CD4-positive, alpha-beta memory T cell (primary cell): ENCODE measurements around the gene FCGBP. TPM values are rescaled to one million over a fixed set of nuclear protein-coding genes. Genes with fewer than 3 reads are reported as not detected.

Source experiments
- CTCF ChIA-PET: fragments of 350-600 bp; sonication (Branson Sonifier 250); formaldehyde crosslinking; loops from one replicate; lab custom pipeline; 2021; ENCODE audit warnings: inconsistent platforms; ENCODE audit not compliant: partially characterized antibody; lab: Charles Lee
- POLR2A ChIA-PET: fragments of 350-600 bp; sonication (Branson Sonifier 250); formaldehyde crosslinking; loops from one replicate; lab custom pipeline; 2021; ENCODE audit not compliant: partially characterized antibody; lab: Charles Lee
- DNase-seq, 5 donors: peaks; one replicate each; pipeline versions ENCODE4 v3.0.0 to v3.0.0-alpha.2; 2020 to 2022; ENCODE audit warnings: mixed read lengths in 1 of 5
- H3K27ac ChIP-seq: one replicate; pipeline ENCODE4 v1.7.0; 2013; ENCODE audit warnings: low read depth, low read length
- H3K27me3 ChIP-seq: 2 replicates; pipeline ENCODE4 v1.7.0; 2013; ENCODE audit warnings: mild to moderate bottlenecking, low read length, moderate library complexity; ENCODE audit not compliant: insufficient read depth
- H3K36me3 ChIP-seq: 2 replicates; pipeline ENCODE4 v1.7.0; 2013; ENCODE audit warnings: mild to moderate bottlenecking, low read length, moderate library complexity; ENCODE audit not compliant: insufficient read depth
- H3K4me1 ChIP-seq: 2 replicates; pipeline ENCODE4 v1.7.0; 2013; ENCODE audit warnings: mild to moderate bottlenecking, low read length, moderate library complexity; ENCODE audit not compliant: insufficient read depth
- H3K4me3 ChIP-seq, 2 donors: one replicate each; pipeline ENCODE4 v1.7.0; 2013; ENCODE audit warnings: low read length in 2 of 2, mild to moderate bottlenecking in 1 of 2
- H3K9me3 ChIP-seq, 2 donors: one replicate each; pipeline ENCODE4 v1.7.0; 2013; ENCODE audit warnings: low read length in 2 of 2, control low read depth in 1 of 2; ENCODE audit not compliant: control insufficient read depth in 1 of 2
- H3K27ac Mint-ChIP-seq, 7 donors: one replicate each; pipeline ENCODE4 v1.8.0; 2020 to 2021; ENCODE audit warnings: mixed read lengths in 7 of 7, mild to moderate bottlenecking in 6 of 7, inconsistent platforms in 3 of 7, moderate library complexity in 3 of 7
- H3K27me3 Mint-ChIP-seq, 2 donors: one replicate each; pipeline ENCODE4 v1.8.0; 2020 to 2021; ENCODE audit warnings: mixed read lengths in 2 of 2
- H3K36me3 Mint-ChIP-seq, 2 donors: one replicate each; pipeline ENCODE4 v1.8.0; 2020 to 2021; ENCODE audit warnings: mixed read lengths in 2 of 2, inconsistent platforms in 1 of 2, mild to moderate bottlenecking in 1 of 2
- H3K4me1 Mint-ChIP-seq, 4 donors: one replicate each; pipeline ENCODE4 v1.8.0; 2020 to 2021; ENCODE audit warnings: mixed read lengths in 4 of 4, mild to moderate bottlenecking in 1 of 4
- H3K4me3 Mint-ChIP-seq, 8 donors: one replicate each; pipeline ENCODE4 v1.8.0; 2020 to 2021; ENCODE audit warnings: mixed read lengths in 8 of 8, mild to moderate bottlenecking in 7 of 8, moderate library complexity in 6 of 8, inconsistent platforms in 3 of 8
- H3K9me3 Mint-ChIP-seq, 8 donors: one replicate each; pipeline ENCODE4 v1.8.0; 2020 to 2021; ENCODE audit warnings: mixed read lengths in 8 of 8, mild to moderate bottlenecking in 5 of 8, inconsistent platforms in 3 of 8, moderate library complexity in 1 of 8
- intact Hi-C: fragments of 100-400 bp; cut with micrococcal nuclease; formaldehyde crosslinking; loops from one replicate; pipeline ENCODE4 v1.15.1; 2023
- polyA plus RNA-seq, 2 donors: library from polyadenylated mRNA; unstranded; fragments of 300-500 nt; fragmentation: Illumina TruSeq; gene quantifications; one replicate each; pipeline ENCODE4 v1.2.3, GENCODE V29; 2021
- total RNA-seq, 2 experiments: library from RNA; stranded (reverse); gene quantifications; one replicate each; pipeline ENCODE4 v1.2.3, GENCODE V29; 2021

Gene FCGBP
- total and polyA plus RNA-seq, 4 experiments from 2014 or later, result 0.10 to 79.4 (median 37.5) TPM

DNA sequence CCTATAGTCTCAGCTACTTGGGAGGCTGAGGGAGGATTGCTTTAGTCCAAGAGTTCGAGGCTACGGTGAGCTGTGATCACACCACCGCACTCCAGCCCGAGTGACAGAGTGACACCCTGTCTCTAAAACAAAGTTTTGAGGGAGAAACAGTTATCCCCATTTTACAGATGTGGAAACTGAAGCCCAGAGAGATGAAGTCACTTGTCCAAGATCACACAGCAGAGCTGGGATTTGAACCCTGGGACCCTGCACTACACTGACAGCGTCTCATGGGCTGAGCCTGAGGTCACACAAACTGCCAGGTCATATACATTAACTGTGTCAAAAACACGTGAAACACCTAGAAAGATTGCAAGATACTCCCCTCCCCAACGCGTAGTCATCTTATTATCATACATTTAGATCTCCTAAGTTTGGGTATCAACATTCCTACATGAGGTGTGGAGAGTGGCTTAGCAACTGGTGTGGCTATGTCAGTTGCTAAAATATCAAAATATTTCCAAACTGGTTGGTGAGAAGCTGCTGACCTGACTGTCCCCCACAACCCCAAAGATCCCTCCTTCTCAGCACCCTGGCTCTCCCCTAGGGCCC is 8.2 kb downstream of the FCGBP start:
- Mint-ChIP-seq H3K4me3 (no peak overlapping the region), H3K27ac (peak overlapping the region in 1 of 7 donors; percentile 53), H3K4me1 (peaks cover 10 to 18% (median 13%) of the 10 kb centered on the region in 4 donors), H3K27me3 (no peaks in the 10 kb centered on the region), H3K36me3 (peaks cover 4 to 5% of the 10 kb centered on the region in 2 donors), H3K9me3 (no peaks in the 10 kb centered on the region)
- POLR2A ChIA-PET, result interaction anchor here (0.7 to 1.6 kb wide), 3 partner anchors 10 to 44 kb away, joined by 3 to 8 read pairs (median 4); partner anchors contain the start of gene PSMC4
- intact Hi-C loops, result no loop called here
- CTCF ChIA-PET, result interaction anchor here (9.4 kb wide), 1 partner anchor 44 kb away, joined by 58 read pairs; the partner anchor contains the start of gene PSMC4
- H3K27ac ChIP-seq, result no peak overlapping the region
- no peaks in the 10 kb centered on the region for H3K36me3 ChIP-seq
- H3K27me3 ChIP-seq, result no peaks in the 10 kb centered on the region
- H3K9me3 ChIP-seq, result no peaks in the 10 kb centered on the region
- DNase-seq, result no peak
- H3K4me1 ChIP-seq, result no peaks in the 10 kb centered on the region
- no peak overlapping the region for H3K4me3 ChIP-seq

- DNase-seq, result no peak
- H3K4me1 ChIP-seq, result no peaks in the 10 kb centered on the region
- no peaks in the 10 kb centered on the region for H3K9me3 ChIP-seq
- POLR2A ChIA-PET, result interaction anchor here (1.0 to 1.6 kb wide), 2 partner anchors 44 to 45 kb away, joined by 3 to 8 read pairs; partner anchors contain the start of gene PSMC4
- Mint-ChIP-seq H3K9me3 (no peaks in the 10 kb centered on the region), H3K36me3 (peaks cover 5% of the 10 kb centered on the region in 2 donors), H3K27me3 (no peaks in the 10 kb centered on the region), H3K27ac (no peak overlapping the region), H3K4me1 (peaks cover 6 to 18% (median 9%) of the 10 kb centered on the region in 4 donors), H3K4me3 (no peak overlapping the region)
- no peaks in the 10 kb centered on the region for H3K27me3 ChIP-seq
- H3K36me3 ChIP-seq, result no peaks in the 10 kb centered on the region
- CTCF ChIA-PET, result interaction anchor here (9.4 kb wide), 1 partner anchor 45 kb away, joined by 58 read pairs; the partner anchor contains the start of gene PSMC4
- intact Hi-C loops, result no loop called here
- no peak overlapping the region for H3K4me3 ChIP-seq
- H3K27ac ChIP-seq, result no peak overlapping the region
Measured at GRCh38 chr19:39924952-39925351, 9.5 kb downstream of the FCGBP start.

- H3K4me3 ChIP-seq, result no peak overlapping the region
- no peaks in the 10 kb centered on the region for H3K4me1 ChIP-seq
- peaks cover 9 to 11% of the 10 kb centered on the region in 2 donors for H3K36me3 Mint-ChIP-seq
- H3K4me1 Mint-ChIP-seq, result peaks cover 0 to 16% (median 6%) of the 10 kb centered on the region in 4 donors
- intact Hi-C loops, result no loop called here
- DNase-seq, result no peak
- no peak overlapping the region for H3K27ac Mint-ChIP-seq
- CTCF ChIA-PET, result interaction anchor here (9.4 kb wide), 1 partner anchor 45 kb away, joined by 58 read pairs; the partner anchor contains the start of gene PSMC4
- no peak overlapping the region for H3K4me3 Mint-ChIP-seq
- H3K36me3 ChIP-seq, result no peaks in the 10 kb centered on the region
- H3K27me3 Mint-ChIP-seq, result no peaks in the 10 kb centered on the region
- no peaks in the 10 kb centered on the region for H3K9me3 Mint-ChIP-seq
- no peaks in the 10 kb centered on the region for H3K27me3 ChIP-seq
- H3K9me3 ChIP-seq, result no peaks in the 10 kb centered on the region
- no peak overlapping the region for H3K27ac ChIP-seq
- POLR2A ChIA-PET, result interaction anchor here (1.0 kb wide), 1 partner anchor 44 kb away, joined by 3 read pairs; no protein-coding TSS in a partner anchor
Measured at GRCh38 chr19:39924389-39924788, 10.0 kb downstream of the FCGBP start.

DNA sequence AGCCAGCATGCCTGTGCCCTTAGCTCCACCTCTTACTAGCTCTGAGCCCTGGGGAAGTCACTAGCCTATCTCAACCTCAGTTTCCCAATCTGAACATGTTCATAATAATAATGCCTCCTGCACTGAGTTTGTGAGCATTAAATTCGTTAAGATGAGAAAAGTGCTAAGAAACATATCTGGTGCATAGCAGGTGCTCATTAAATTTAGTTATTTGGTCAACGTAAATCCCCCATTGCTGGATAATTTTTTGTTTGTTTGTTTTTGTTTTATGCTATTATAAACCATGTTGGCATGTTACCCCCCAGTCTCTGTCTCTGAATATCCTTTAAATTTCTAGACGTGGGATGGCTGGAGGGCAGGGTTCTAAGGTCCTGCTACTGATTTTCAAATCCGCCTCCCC is 10.6 kb downstream of the FCGBP start:
- Histone ChIP-seq H3K27me3 (no peaks in the 10 kb centered on the region), H3K4me1 (no peaks in the 10 kb centered on the region), H3K9me3 (no peaks in the 10 kb centered on the region), H3K36me3 (no peaks in the 10 kb centered on the region), H3K4me3 (no peak overlapping the region), H3K27ac (no peak overlapping the region)
- Mint-ChIP-seq H3K27me3 (no peaks in the 10 kb centered on the region), H3K27ac (no peak overlapping the region), H3K4me1 (peaks cover 0 to 18% (median 9%) of the 10 kb centered on the region in 4 donors), H3K4me3 (no peak overlapping the region), H3K36me3 (peaks cover 12 to 14% of the 10 kb centered on the region in 2 donors), H3K9me3 (no peaks in the 10 kb centered on the region)
- intact Hi-C loops, result no loop called here
- POLR2A ChIA-PET, result no interaction called here
- CTCF ChIA-PET, result no interaction called here
- no peak for DNase-seq

- Mint-ChIP-seq H3K4me1 (peaks cover 5 to 16% (median 8%) of the 10 kb centered on the region in 4 donors), H3K4me3 (no peak overlapping the region), H3K27ac (no peak overlapping the region), H3K9me3 (no peaks in the 10 kb centered on the region), H3K27me3 (no peaks in the 10 kb centered on the region), H3K36me3 (peaks cover 10 to 18% of the 10 kb centered on the region in 2 donors)
- Histone ChIP-seq H3K36me3 (no peaks in the 10 kb centered on the region), H3K4me1 (no peaks in the 10 kb centered on the region), H3K27ac (no peak overlapping the region), H3K4me3 (no peak overlapping the region), H3K9me3 (no peaks in the 10 kb centered on the region), H3K27me3 (no peaks in the 10 kb centered on the region)
- CTCF ChIA-PET, result interaction anchor here (5.7 kb wide), 1 partner anchor 50 kb away, joined by 35 read pairs; the partner anchor contains the start of gene PSMC4
- POLR2A ChIA-PET, result interaction anchor here (2.7 kb wide), 1 partner anchor 51 kb away, joined by 13 read pairs; the partner anchor contains the start of gene PSMC4
- no peak for DNase-seq
- intact Hi-C loops, result no loop called here
Measured at GRCh38 chr19:39919976-39920375, 14.5 kb downstream of the FCGBP start.

DNA sequence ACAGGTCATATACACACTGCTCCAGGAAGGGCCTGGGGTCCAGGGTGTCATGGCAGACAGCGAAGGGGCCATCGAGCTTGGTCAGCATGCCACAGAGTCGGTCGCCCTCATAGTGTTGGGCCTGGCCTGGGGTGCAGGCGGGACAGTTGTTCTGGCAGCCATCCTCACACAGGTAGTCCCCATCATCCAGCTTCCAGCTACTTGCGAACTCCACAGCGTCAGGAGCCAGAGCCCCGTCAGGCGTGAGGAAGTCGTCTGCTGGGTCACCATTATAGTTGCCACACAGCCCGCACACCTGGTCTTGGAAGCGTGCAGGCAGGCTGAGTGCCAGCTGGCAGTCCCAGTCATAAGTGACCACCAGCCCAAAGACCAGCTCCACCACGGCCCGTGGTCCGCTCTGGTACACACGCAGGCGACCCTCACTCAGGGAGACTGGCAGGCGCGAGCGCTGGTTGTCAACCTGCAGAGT is 16.2 kb downstream of the FCGBP start:
- H3K36me3 Mint-ChIP-seq, result peaks cover 10 to 13% of the 10 kb centered on the region in 2 donors
- H3K4me1 ChIP-seq, result no peaks in the 10 kb centered on the region
- H3K36me3 ChIP-seq, result no peaks in the 10 kb centered on the region
- ChIA-PET CTCF (interaction anchor here (5.7 kb wide), 1 partner anchor 52 kb away, joined by 35 read pairs; the partner anchor contains the start of gene PSMC4), POLR2A (interaction anchor here (0.7 to 2.7 kb wide), 2 partner anchors 24 to 52 kb away, joined by 3 to 13 read pairs; partner anchors contain the start of gene PSMC4)
- no peak overlapping the region for H3K27ac ChIP-seq
- H3K27me3 ChIP-seq, result no peaks in the 10 kb centered on the region
- no peak for DNase-seq
- peaks cover 5 to 13% (median 8%) of the 10 kb centered on the region in 4 donors for H3K4me1 Mint-ChIP-seq
- H3K4me3 ChIP-seq, result no peak overlapping the region
- H3K9me3 Mint-ChIP-seq, result no peaks in the 10 kb centered on the region
- H3K27me3 Mint-ChIP-seq, result no peaks in the 10 kb centered on the region
- no peaks in the 10 kb centered on the region for H3K9me3 ChIP-seq
- no peak overlapping the region for H3K27ac Mint-ChIP-seq
- H3K4me3 Mint-ChIP-seq, result no peak overlapping the region
- intact Hi-C loops, result no loop called here

DNA sequence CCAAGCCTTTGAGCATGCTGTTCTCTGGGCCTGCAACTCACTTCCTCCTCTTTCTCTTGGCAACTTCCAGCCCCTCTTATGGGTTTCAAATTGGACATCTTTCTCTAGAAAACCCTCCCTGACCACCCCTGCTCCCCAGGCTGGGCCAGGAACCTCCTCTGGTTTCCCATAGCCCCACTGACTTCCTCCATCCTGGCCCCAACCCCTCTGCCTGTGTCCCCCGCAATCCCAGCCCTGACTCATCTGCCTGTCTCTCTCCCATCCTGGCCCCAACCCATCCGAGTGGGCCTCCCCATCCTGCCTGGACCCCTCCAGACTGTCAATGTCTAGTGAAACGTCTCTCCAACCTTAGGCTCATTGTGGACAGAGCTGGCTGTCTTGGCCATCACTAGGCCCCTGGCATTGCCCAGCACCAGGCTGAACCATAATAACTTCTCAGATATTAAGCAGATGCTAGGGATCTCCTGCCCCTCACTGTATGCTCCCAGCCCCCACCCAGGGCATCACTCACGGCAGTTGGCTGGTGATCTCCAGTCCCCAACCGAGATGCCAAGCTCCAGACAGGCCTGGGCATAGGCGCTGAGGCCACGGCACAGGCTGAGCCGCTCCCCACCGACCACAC is 16.8 kb downstream of the FCGBP start:
- H3K27ac ChIP-seq, result no peak overlapping the region
- Mint-ChIP-seq H3K4me1 (peaks cover 5 to 12% (median 8%) of the 10 kb centered on the region in 4 donors), H3K27me3 (no peaks in the 10 kb centered on the region), H3K4me3 (no peak overlapping the region), H3K9me3 (no peaks in the 10 kb centered on the region), H3K36me3 (peaks cover 9 to 13% of the 10 kb centered on the region in 2 donors), H3K27ac (peak overlapping the region in 3 of 7 donors; percentile 19 to 72 (median 59))
- no peak for DNase-seq
- CTCF ChIA-PET, result interaction anchor here (5.7 kb wide), 1 partner anchor 53 kb away, joined by 35 read pairs; the partner anchor contains the start of gene PSMC4
- H3K4me1 ChIP-seq, result no peaks in the 10 kb centered on the region
- no peaks in the 10 kb centered on the region for H3K9me3 ChIP-seq
- no peak overlapping the region for H3K4me3 ChIP-seq
- POLR2A ChIA-PET, result interaction anchor here (0.7 to 2.7 kb wide), 2 partner anchors 24 to 53 kb away, joined by 3 to 13 read pairs; partner anchors contain the start of gene PSMC4
- H3K36me3 ChIP-seq, result no peaks in the 10 kb centered on the region
- no peaks in the 10 kb centered on the region for H3K27me3 ChIP-seq
- intact Hi-C loops, result no loop called here
